Stimulated activated CD4-positive, alpha-beta T cell treated with anti-CD3 and anti-CD28 coated beads, Interleukin-2, amount 100 ng/mL, for 48 hours (primary cell): ENCODE results near the gene TMEM145.
A peak's percentile ranks its signal among the peaks of the same experiment; 100 is the strongest.
"Not testable (repeated sequence)": the region's sequence is repeated elsewhere in the genome, so short reads cannot be mapped to it uniquely, and the experiment has no call there.

Source experiments
- DNase-seq, 2 donors: peaks; one replicate each; pipeline ENCODE4 v3.0.0-alpha.2; 2020

Gene TMEM145

DNA sequence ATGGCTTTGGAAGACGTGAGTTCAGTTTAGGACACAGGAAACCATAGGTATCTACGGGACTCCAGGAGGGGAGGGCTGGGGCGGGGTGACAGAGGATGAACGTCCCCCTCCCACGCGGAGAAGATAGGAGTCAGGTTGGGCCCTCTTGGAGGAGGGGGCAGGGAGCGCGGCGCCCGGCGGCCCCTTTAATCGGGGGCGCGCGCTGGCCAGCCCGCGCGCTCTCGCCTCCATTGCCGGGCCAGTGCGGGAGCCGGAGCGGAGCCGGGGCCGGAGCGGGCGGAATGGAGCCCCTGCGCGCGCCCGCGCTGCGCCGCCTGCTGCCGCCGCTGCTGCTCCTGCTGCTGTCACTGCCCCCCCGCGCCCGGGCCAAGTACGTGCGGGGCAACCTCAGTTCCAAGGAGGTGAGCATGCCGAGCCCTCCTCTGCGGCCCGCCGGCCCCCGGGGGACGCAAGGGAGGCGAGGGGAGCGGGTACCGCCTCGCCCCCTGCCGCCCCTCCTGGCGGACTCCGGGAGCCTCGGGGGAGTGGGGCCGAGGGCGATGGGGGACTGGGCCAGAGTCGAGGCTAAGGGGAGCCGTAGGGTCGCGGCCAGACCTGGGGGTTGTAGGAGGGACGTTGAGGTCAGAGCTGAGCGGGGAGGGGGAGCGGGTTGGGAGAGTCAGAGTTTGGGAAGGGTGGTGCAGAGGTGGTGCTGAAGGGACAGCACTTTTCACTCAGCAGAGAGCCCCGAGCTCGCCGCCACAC lies at the start of gene TMEM145:
Gene TMEM145, plus strand, starts transcription at position 214 of the 744 bp plus-strand sequence. Its CDS starts 68 bp downstream, at position 282.
- DNase-seq, result peak in 1 of 2 donors; percentile 46

DNA sequence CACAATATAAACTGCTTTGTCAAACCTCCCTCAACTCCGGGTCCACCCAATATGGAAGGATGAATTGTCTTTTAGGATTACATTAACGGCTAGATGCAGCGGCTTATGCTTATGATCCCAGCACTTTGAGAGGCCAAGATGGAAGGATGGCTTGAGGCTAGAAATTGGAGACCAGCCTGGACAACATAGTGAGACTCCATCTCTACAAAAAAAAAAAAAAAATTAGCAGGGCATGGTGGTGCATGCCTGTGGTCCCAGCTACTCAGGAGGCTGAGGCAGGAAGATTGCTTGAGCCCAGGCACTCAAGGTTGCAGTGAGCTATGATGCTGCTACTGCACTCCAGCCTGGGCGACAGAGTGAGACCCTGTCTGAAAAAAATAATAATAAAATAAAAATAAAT lies 47.0 kb upstream of the TMEM145 start:
- not testable (repeated sequence) for DNase-seq

DNA sequence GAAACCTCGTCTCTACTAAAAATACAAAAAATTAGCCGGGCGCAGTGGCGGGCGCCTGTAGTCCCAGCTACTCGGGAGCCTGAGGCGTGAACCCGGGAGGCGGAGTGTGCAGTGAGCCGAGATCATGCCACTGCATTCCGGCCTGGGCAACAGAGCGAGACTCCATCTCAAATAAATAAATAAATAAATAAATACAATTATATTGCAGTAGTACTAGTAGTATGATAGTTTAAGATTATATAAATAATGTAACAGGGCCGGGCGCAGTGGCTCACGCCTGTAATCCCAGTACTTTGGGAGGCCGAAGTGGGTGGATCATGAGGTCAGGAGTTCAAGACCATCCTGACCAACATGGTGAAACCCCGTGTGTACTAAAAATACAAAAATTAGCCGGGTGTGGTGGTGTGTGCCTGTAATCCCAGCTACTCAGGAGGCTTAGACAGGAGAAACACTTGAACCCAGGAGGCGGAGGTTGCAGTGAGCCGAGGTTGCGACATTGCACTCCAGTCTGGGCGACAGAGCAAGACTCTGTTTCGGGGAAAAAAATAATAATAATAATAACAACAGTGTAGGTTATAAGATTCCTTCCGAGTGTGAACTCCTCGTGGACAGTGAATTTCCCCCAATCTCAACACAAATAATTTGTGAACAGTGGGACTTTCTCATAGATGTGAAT lies 46.0 kb upstream of the TMEM145 start:
- DNase-seq, result not testable (repeated sequence)

DNA sequence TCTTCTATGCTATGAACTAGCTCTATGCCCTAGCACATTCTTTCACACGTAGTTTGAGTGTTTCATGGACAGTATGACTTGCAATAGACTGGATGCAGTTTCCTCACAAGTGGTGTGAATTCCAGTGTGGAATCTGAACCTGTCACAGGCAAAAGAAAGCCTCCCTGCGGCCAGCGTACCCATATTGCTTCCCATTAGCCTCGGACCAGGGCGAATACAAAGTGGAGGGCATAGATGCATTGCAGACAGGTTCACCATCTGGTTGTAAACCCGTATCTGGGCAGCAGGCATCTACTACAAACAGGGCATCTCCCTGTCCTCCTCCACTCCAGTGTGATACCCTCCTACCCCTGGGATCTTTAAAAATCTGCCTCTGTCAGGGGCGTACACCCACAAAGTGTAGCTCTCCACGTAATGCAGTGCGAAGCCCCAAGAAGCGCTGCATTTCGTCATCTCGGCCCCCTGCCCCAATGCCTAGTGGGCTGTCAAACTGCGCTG lies 45.4 kb upstream of the TMEM145 start:
- no peak for DNase-seq

DNA sequence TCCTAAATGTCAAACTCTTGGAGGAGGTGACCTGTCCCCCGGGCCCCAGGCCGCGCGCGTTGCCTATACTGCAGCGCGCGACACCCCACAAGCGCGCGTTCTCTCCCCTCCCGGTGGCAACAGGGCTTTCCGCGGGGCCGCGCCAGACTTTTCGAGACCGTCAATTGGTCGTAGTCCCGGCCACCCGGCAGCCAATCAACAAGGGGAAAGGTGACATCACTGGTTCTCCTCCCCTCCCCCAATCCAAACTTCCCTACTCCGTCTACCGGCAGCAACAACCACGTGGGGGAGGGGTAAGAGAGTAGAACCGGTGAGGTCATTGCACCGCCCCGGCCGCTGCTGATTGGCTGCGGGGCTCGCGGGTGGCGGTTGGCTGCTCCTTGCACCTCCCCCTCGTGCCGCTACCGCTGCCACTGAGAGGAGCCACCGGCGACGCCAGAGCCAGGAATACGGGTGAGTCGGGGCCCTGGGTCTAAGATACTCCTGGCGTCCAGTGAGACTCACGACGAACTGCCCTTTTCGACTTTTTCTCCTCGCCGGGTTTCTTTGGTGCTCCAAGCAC lies 44.9 kb upstream of the TMEM145 start:
- DNase-seq, result peak; percentile 93 to 96

DNA sequence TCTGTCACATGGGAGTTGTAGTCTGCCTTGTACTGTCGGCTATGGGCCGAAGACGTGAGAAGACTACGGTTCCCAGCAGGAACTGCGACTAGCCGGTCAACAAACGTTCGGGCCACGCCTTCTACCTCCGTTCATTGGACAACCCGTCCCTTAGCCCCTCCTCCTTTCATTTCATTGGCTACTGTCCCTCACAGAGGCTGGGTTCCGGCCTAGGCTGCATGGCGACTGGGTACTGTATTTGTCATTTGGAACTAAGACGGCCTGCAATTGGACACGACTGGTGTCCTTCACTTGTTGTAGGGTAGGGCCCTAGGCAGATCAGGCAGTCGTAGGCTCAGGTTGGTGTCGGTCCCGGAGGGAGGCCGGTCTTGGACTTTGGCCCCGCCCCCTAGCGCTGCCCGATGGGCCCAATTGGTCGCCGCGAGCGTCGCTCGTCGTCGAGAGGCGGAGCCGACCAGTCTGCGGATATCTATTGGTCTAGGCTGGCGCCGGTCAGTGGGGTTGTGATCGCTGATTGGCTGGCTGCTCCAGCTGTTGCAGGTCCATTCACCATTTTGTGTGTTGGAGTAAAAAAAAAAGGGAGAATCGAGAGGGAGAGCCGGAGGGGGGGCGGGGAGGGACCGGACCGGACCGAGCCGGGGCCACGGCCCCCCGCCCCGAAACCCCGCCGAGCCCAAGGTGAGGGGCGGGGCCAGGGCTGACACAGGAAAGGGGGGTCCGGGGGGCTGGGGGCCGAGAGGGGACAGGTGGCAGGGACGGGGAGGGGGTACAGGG lies 44.2 kb upstream of the TMEM145 start, which contains the start of gene CIC:
Gene CIC, plus strand, starts transcription at position 549 of the 774 bp plus-strand sequence. CDS start 2,532 bp downstream, outside the sequence.
- DNase-seq, result peak; percentile 97 to 98

DNA sequence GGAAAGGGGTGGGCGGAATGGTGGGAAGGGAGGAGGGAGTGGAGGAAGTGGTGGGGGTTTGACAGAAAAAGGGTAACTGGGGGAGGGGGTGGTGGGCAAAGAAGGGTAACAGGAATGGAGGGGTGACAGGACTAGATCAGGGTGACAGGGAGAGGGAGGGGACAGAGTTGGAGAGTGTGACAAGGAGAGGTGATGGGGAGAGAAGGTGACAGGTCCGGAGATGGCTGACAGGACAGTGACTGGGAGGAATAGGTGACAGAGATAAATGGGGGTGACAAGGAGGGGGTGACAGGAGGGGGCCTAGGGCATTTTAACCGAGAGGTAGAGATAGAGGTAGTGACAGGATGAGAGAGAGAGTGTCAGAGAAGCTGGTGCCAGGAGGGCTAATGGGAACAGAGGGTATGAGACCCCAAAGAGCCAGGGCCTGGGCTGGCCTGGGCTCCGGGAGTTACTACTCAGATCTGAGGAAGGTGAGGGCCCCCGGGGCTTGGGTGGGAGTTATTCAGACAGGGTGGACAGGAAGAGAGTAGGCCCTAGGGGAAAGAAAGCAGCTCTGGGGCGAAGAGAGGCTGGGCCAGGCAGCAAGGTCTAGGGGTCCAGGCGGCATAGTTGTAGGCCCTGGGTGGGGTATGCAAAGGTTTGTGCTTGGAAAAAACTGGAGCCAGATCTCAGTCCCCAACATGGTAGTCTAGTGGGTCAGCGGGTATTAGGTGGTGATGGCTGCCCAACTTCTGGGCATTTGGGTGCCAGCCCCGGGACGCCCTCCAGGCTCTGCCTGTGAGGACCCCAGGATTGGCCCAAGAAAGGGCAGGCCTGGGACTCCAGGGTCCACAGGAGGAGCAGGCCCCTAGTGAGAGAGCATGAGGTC lies 43.4 kb upstream of the TMEM145 start:
- no peak for DNase-seq

DNA sequence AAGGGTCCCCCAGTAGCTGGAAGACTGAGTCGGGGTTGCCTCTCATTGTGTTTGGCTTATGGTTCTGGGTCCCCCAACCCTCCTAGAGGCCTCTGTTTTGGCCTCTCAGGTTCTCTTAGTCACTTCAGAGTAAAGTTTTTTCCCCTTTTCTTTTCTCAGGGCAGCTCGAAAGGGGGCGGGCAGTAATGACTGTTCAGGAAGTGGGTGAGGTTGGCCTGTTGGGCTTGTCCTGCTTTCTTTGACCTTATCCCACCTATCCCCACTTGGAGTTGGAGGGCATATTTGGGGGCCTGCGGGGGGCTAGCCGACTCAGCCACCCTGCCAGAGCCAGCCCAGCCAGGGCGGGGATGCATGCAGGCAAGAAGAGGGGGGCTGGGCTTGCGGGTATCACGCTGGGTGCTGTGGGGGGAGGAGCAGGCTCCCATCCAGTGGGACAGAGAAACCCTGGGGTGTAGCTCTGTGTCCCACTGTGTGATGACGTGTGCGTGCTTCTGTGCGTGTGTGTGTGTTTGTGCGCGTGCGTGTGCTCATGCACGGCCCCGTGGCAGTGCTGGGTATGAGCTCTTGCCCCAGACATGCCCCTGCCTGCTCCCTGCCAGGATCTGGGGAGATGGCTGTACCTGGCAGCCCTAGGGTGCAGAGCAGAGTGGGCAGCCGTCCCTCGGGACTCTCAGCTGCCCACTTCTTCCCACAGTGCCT lies 42.6 kb upstream of the TMEM145 start:
- DNase-seq, result peak; percentile 53 to 56

DNA sequence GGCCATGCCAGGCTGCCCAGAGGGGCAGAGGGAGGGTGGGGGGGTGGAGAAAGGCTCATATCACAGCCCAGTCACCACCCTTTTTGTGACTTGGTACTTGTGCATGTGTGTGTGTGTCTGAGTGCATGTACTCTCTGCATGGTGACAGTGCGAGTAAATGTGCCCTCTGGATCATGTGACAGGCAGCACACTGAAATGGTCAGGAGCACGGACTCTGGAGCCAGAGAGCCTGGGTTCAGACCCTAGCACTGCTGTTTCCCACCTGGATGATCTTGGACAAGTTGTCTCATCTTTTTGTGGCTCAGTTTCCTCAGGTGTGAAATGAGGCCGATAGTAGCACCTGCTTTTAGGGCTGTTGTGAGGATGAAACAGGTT lies 42.1 kb upstream of the TMEM145 start:
- DNase-seq, result no peak

DNA sequence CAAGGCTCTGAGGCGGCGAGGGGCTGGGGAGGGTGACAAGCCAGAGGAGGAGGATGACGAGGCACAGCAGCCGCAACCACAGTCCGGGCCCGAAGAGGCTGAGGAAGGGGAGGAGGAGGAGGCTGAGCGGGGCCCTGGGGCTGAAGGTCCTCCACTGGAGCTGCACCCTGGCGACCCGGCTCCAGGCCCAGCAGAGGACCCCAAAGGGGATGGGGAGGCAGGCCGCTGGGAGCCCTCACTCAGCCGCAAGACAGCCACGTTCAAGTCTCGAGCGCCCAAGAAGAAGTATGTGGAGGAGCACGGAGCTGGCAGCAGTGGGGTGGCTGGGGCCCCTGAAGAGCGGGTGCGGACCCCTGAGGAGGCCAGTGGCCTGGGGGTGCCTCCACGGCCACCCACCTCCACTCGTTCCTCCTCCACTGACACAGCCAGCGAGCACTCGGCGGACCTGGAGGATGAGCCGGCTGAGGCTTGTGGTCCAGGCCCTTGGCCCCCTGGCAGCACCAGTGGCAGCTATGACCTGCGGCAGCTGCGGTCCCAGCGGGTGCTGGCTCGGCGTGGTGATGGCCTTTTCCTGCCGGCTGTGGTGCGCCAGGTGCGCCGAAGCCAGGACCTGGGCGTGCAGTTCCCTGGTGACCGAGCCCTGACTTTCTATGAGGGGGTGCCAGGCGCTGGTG lies 41.1 kb upstream of the TMEM145 start:
- no peak for DNase-seq

DNA sequence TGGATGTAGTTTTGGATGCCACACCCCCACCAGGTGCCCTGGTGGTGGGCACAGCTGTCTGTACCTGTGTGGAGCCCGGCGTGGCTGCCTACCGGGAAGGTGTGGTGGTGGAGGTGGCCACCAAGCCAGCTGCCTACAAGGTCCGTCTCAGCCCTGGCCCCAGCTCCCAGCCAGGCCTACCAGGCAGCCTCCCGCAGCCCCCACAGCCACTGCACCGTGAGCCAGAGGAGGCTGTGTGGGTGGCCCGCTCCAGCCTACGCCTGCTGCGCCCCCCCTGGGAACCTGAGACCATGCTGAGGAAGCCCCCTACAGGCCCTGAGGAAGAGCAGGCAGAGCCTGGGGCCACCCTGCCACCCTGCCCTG lies 40.6 kb upstream of the TMEM145 start:
- DNase-seq, result no peak

DNA sequence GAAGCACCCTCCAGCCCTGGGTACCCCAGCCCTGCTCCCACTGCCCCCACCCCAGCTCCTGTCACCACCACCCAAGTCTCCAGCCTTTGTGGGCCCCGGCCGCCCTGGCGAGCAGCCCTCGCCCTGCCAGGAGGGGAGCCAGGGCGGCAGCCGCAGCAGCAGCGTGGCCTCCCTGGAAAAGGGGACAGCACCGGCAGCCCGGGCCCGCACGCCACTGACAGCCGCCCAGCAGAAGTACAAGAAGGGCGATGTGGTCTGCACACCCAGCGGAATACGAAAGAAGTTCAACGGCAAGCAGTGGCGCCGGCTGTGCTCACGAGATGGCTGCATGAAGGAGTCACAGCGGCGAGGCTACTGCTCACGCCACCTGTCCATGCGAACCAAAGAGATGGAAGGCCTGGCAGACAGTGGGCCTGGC lies 40.1 kb upstream of the TMEM145 start:
- DNase-seq, result no peak

DNA sequence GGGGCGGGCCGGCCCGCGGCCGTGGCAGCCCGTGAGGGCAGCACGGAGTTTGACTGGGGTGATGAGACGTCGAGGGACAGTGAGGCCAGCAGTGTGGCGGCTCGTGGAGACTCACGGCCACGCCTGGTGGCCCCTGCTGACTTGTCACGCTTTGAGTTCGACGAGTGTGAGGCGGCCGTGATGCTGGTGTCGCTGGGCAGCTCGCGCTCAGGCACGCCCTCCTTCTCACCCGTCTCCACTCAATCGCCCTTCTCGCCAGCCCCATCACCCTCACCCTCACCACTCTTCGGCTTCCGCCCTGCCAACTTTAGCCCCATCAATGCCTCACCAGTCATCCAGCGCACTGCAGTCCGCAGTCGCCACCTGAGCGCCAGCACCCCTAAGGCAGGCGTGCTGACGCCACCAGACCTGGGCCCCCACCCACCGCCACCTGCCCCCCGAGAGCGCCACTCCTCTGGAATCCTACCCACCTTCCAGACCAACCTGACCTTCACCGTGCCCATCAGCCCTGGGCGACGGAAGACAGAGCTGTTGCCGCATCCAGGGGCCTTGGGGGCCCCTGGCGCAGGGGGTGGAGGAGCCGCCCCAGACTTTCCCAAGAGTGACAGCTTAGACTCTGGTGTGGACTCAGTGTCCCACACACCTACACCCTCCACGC lies 39.6 kb upstream of the TMEM145 start:
- no peak for DNase-seq

DNA sequence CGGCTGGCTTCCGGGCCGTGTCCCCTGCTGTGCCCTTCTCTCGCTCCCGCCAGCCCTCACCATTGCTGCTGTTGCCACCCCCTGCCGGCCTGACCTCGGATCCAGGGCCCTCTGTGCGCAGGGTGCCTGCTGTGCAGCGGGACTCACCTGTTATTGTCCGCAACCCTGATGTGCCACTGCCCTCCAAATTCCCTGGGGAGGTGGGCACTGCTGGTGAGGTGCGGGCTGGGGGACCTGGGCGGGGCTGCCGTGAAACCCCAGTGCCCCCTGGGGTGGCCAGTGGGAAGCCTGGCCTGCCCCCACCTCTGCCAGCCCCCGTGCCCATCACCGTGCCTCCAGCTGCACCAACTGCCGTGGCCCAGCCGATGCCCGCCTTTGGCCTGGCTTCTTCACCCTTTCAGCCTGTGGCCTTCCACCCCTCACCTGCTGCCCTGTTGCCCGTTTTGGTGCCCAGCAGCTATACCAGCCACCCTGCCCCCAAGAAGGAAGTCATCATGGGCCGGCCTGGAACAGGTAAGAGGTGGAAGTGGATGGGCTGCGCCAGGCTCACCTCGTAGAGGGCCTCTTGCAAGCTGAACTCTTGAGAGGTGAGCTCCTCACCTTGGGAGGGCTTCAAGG lies 38.9 kb upstream of the TMEM145 start:
- DNase-seq, result no peak

DNA sequence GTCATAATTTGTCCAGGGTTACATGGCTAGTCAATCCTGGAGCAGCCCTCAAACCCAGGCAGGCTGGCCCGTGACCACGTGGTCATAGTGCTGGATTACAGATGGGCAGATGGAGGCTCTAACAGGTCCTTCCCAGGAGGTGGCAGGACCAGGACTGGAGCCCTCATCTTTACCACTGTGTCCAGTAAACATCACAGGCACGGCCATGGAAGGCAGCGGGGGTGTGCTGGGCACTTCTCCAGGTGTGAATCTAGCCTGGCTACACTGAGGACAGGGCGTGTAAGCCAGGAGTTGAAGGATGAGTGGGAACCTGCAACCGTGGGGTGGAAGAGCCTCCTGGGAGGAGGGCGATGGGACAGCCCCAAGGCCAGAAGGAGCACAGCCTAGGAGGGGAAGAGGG lies 38.0 kb upstream of the TMEM145 start:
- DNase-seq, result no peak

DNA sequence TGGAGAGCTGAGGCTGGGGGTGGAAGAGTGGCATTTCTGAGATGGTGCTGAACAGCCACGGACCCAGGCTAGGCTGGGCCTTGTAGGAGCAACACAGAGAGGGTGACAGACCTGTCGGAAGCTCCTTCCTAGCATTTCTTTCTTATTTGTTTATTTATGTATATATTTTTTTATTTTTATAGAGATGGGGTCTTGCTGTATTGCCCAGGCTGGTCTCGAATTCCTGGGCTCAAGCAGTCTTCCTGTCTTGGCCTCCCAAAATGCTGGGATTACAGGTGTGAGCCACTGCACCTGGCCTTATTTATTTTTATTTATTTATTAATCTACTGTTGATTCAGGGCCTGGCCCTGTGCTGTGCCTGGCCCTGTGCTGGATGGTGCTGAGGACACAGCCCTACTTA lies 37.6 kb upstream of the TMEM145 start:
- no peak for DNase-seq

DNA sequence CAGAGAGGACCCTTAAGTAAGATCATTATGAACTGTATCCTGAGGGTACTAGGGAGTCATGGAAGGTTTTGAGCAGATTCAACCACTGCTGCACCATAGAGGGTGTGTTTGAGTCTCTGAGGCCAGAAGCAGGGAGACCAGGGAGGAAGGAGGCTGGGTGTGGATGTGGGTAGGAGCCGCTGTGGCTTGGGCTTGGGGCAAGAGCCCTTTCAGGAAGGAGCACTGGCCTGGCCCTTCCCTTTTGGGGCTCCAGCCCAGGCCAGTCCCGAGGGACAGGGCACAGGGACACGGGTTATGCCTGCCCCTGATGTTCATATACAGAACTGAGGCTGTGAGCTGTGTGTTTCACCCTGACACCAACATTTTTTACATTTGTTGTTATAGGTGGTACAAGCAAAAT lies 36.8 kb upstream of the TMEM145 start:
- DNase-seq, result no peak

DNA sequence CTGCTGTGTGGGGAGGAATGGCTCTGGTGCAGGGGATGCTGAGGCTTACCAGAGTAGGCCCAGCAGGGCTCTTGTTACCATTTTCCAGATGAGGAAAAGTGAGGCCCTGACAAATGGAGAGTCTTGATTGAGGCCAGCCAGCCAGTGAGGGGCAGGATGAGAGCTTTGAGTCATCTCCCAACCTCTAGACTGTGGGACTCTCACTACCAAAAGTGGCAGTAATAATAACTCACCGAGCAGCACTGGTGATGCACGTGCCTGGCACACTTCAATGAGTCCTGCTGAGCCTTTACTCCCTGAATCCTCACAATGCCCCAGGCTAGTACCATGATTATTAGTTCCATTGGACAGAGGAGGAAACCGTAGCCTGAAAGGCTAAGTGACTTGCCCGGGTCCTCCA lies 36.3 kb upstream of the TMEM145 start:
- no peak for DNase-seq

DNA sequence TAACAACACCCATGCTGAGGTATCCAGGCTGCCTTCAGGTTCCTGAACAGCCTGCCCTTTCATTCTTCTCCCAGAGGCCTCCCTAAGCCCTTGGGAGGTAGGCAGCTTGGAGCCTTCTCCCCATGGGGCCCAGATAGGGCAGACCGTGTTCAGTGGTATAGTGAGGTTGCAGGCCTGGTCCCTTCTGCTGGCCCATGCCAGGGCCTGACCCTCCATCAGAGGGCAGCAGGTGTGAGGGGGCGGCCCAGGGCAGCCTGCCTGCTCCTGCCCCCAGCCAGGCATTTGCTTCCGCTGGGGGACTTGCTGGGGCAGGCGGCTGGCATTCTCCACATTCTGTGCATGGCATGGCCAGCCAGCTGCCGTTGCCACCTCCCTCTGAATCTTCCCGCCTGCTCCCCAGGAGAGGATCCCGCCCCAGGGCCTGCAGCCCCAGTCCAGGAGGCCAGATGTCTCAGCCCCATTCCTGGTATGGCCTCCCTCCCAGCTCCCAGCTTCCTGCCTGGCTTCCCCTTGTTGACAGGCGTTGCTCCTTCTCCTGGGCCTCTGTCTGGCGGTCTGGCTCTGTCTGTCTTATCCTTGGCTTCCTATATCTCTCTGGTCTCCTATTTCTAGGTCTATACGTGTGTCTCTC lies 35.2 kb upstream of the TMEM145 start:
- no peak for DNase-seq
